HepG2 (cell line): ENCODE data around the gene ANKDD1A. TPM values are rescaled to one million over a fixed set of nuclear protein-coding genes. Genes with fewer than 3 reads are reported as not detected.

ENCODE experiments used
- CTCF ChIP-seq: sonication (generic); formaldehyde crosslinking; IDR thresholded peaks from 2 replicates; pipeline ENCODE4 v1.5.0; 2020; ENCODE audit warnings: mild to moderate bottlenecking, missing genetic modification reagents, moderate library complexity
- FOXA1 ChIP-seq, 2 experiments: fragments of 450-650 bp in 1 of 2; sonication (generic) in 1 of 2; formaldehyde crosslinking in 1 of 2; IDR thresholded peaks; 2 replicates each; pipeline versions ENCODE4 v1.4.0 to v1.6.1; 2016 to 2020; ENCODE audit warnings: missing genetic modification reagents in 1 of 2
- FOXA3 ChIP-seq: IDR thresholded peaks from 2 replicates; pipeline ENCODE4 v1.6.1; 2016; ENCODE audit warnings: missing genetic modification reagents, missing compliant biosample characterization
- FOXK2 ChIP-seq: fragments of 450-650 bp; IDR thresholded peaks from 2 replicates; pipeline ENCODE4 v1.6.1; 2016
- GZF1 ChIP-seq: sonication (generic); formaldehyde crosslinking; IDR thresholded peaks from 2 replicates; pipeline ENCODE4 v1.5.1; 2020; ENCODE audit warnings: mild to moderate bottlenecking, missing genetic modification reagents
- KDM2A ChIP-seq: sonication (generic); formaldehyde crosslinking; IDR thresholded peaks from 2 replicates; pipeline ENCODE4 v1.4.0; 2020; ENCODE audit warnings: low read depth, missing genetic modification reagents, borderline replicate concordance
- MAZ ChIP-seq, 2 experiments: sonication (generic) in 1 of 2; formaldehyde crosslinking in 1 of 2; IDR thresholded peaks; 2 replicates each; pipeline versions ENCODE4 v1.5.0 to v1.6.1; 2012 to 2020; ENCODE audit warnings: low read depth in 2 of 2, mild to moderate bottlenecking in 2 of 2, borderline replicate concordance in 1 of 2, improper control_type of control experiment in 1 of 2, low read length in 1 of 2, missing genetic modification reagents in 1 of 2, moderate library complexity in 1 of 2
- MXI1 ChIP-seq: IDR thresholded peaks from 3 replicates; pipeline ENCODE4 v1.6.1; 2012; ENCODE audit warnings: low read depth, low read length, inconsistent platforms, borderline replicate concordance
- NRL ChIP-seq: sonication (generic); formaldehyde crosslinking; IDR thresholded peaks from 2 replicates; pipeline ENCODE4 v1.5.0; 2020; ENCODE audit warnings: missing genetic modification reagents, mild to moderate bottlenecking, moderate library complexity, borderline replicate concordance
- PATZ1 ChIP-seq: sonication (generic); formaldehyde crosslinking; IDR thresholded peaks from 2 replicates; pipeline ENCODE4 v1.4.0; 2020; ENCODE audit warnings: missing genetic modification reagents
- PITX1 ChIP-seq: sonication (generic); formaldehyde crosslinking; IDR thresholded peaks from 2 replicates; pipeline ENCODE4 v1.5.1; 2020; ENCODE audit warnings: mild to moderate bottlenecking, missing genetic modification reagents
- PREB ChIP-seq: sonication (generic); formaldehyde crosslinking; IDR thresholded peaks from 2 replicates; pipeline ENCODE4 v1.4.0; 2020; ENCODE audit warnings: missing genetic modification reagents
- RAD21 ChIP-seq: fragments of 450-650 bp; formaldehyde crosslinking; IDR thresholded peaks from 2 replicates; pipeline ENCODE4 v1.5.0; 2020; ENCODE audit warnings: mild to moderate bottlenecking
- SMC3 ChIP-seq: IDR thresholded peaks from 2 replicates; pipeline ENCODE4 v1.6.1; 2011; ENCODE audit warnings: low read length, improper control_type of control experiment
- TEAD3 ChIP-seq: optimal IDR thresholded peaks from 2 replicates; pipeline ENCODE3; 2016; ENCODE audit warnings: borderline replicate concordance
- THAP11 ChIP-seq: IDR thresholded peaks from 2 replicates; pipeline ENCODE4 v1.6.1; 2016; ENCODE audit warnings: missing biosample characterization, missing genetic modification reagents
- TRIM24 ChIP-seq: sonication (generic); formaldehyde crosslinking; IDR thresholded peaks from 2 replicates; pipeline ENCODE4 v1.8.0; 2022; ENCODE audit warnings: mild to moderate bottlenecking, missing genetic modification reagents
- XRCC5 ChIP-seq: fragments of 200-400 bp; formaldehyde crosslinking; optimal IDR thresholded peaks from 2 replicates; pipeline ENCODE3; 2017; ENCODE audit warnings: mild to moderate bottlenecking, low read length
- YY1 ChIP-seq: IDR thresholded peaks from 2 replicates; pipeline ENCODE4 v1.6.1; 2011; ENCODE audit warnings: low read length, low read depth, moderate library complexity, mild to moderate bottlenecking; ENCODE audit not compliant: insufficient read depth, insufficient replicate concordance
- ZBTB33 ChIP-seq: sonication (generic); formaldehyde crosslinking; IDR thresholded peaks from 2 replicates; pipeline ENCODE4 v1.4.0; 2020; ENCODE audit warnings: missing genetic modification reagents
- ZBTB7A ChIP-seq: sonication (generic); formaldehyde crosslinking; IDR thresholded peaks from 2 replicates; pipeline ENCODE4 v1.8.0; 2022; ENCODE audit warnings: mild to moderate bottlenecking, missing genetic modification reagents
- ZMYM4 ChIP-seq: sonication (generic); formaldehyde crosslinking; IDR thresholded peaks from 2 replicates; pipeline ENCODE4 v1.8.1; 2023; ENCODE audit warnings: mild to moderate bottlenecking, missing genetic modification reagents
- ZNF143 ChIP-seq: sonication (generic); formaldehyde crosslinking; IDR thresholded peaks from 2 replicates; pipeline ENCODE4 v1.4.0; 2020; ENCODE audit warnings: missing genetic modification reagents
- polyA plus RNA-seq, 8 experiments: library from polyadenylated mRNA; depleted of rRNA in 3 of 8; stranded (reverse) in 7 of 8; unstranded in 1 of 8; fragments of >200 nt; fragmentation: Illumina TruSeq in 4 of 8; extraction: Trizol in 4 of 8; gene quantifications; 2 replicates each; pipeline versions ENCODE4 v1.2.1 to v1.2.3, GENCODE V29; 2011 to 2016; ENCODE audit warnings: low read depth in 4 of 8, missing spikeins in 1 of 8, mixed read lengths in 1 of 8; ENCODE audit not compliant: insufficient read depth in 1 of 8
- total RNA-seq, 5 experiments: library from RNA; depleted of rRNA; stranded (reverse); fragments of >200 nt; fragmentation: Illumina TruSeq; extraction: Trizol; gene quantifications; 2 replicates each; pipeline ENCODE4 v1.2.3, GENCODE V29; 2016; ENCODE audit warnings: low read depth in 1 of 5

ANKDD1A gene
- total and polyA plus RNA-seq, 2 of the 13 experiments (the other 11 are each of a cell fraction or from before 2014, with no cell fraction given), result 0.11 to 0.48 TPM

- TF ChIP-seq ZMYM4 (CRISPR knock-in tag) (peak; percentile 27; the same call in 1 of the 2 replicates), NRL (CRISPR knock-in tag) (peak; percentile 44; the same call in 1 of the 2 replicates), CTCF (CRISPR knock-in tag) (peak; percentile 81), FOXA3 (CRISPR knock-in tag) (peak; percentile 26; the same call in 1 of the 2 replicates), THAP11 (0 out of 2 replicates have a peak, but pooled peaks have one; percentile 12), ZBTB7A (CRISPR knock-in tag) (peak; percentile 39; the same call in 1 of the 2 replicates), FOXA1 (IDR thresholded peaks at IDR 0.05) (no peak), FOXA1 (CRISPR knock-in tag; IDR thresholded peaks at IDR 0.05) (0 out of 2 replicates have a peak, but pooled peaks have one; percentile 26), SMC3 (peak; percentile 38; the same call in 1 of the 2 replicates), TEAD3 (CRISPR knock-in tag) (peak; percentile 38), MXI1 (no peak), PATZ1 (0 out of 2 replicates have a peak, but pooled peaks have one; percentile 13), FOXK2 (no peak), ZBTB33 (CRISPR knock-in tag) (peak; percentile 78), PREB (CRISPR knock-in tag) (no peak), TRIM24 (CRISPR knock-in tag) (no peak), XRCC5 (peak; percentile 49), RAD21 (CRISPR knock-in tag) (peak; percentile 68), ZNF143 (CRISPR knock-in tag) (0 out of 2 replicates have a peak, but pooled peaks have one; percentile 18), YY1 (peak; percentile 30), MAZ (IDR thresholded peaks at IDR 0.05; ENCODE audit: borderline replicate concordance, low read depth, low read length) (0 out of 2 replicates have a peak, but pooled peaks have one; percentile 18), MAZ (CRISPR knock-in tag; IDR thresholded peaks at IDR 0.05; ENCODE audit: low read depth) (no peak), GZF1 (peak; percentile 99), PITX1 (CRISPR knock-in tag) (0 out of 2 replicates have a peak, but pooled peaks have one; percentile 32), KDM2A (CRISPR knock-in tag) (peak; percentile 68)
Observed at GRCh38 chr15:64905119-64905831, 6.4 kb upstream of the ANKDD1A start (continued).
